Peyer's patch (tissue), 4 donors: ENCODE data around the gene LRRC8C.

Experiments
- CTCF ChIP-seq, 6 experiments: fragments of 450-650 bp in 4 of 6; fragments of 200-600 bp in 2 of 6; sonication (generic) in 1 of 6; IDR thresholded peaks; one replicate each; pipeline ENCODE4 v1.5.1; 2017 to 2019; ENCODE audit warnings: antibody characterized with exemption in 6 of 6, mild to moderate bottlenecking in 3 of 6, moderate library complexity in 1 of 6
- POLR2A ChIP-seq, 2 donors: fragments of 450-650 bp; IDR thresholded peaks; one replicate each; pipeline ENCODE4 v1.5.1; 2017; ENCODE audit warnings: antibody characterized with exemption in 2 of 2, mild to moderate bottlenecking in 2 of 2, moderate library complexity in 2 of 2

- TF ChIP-seq CTCF (IDR thresholded peaks at IDR 0.05) (no peak), POLR2A (IDR thresholded peaks at IDR 0.05) (no peak)
These were observed 48.3 kb downstream of the LRRC8C start for GRCh38 chr1:89681045-89681729.
